GM23248 (cell line): ENCODE data around the gene XKRX.

Source experiments
- EZH2 ChIP-seq: fragments of 200-600 bp; sonication (generic); IDR thresholded peaks from 2 replicates; pipeline ENCODE4 v1.6.1; 2018; ENCODE audit warnings: antibody characterized with exemption, mild to moderate bottlenecking; ENCODE audit not compliant: insufficient read depth, poor library complexity, severe bottlenecking
- EZH2phosphoT487 ChIP-seq: fragments of 200-600 bp; sonication (generic); IDR thresholded peaks from 2 replicates; pipeline ENCODE4 v1.6.1; 2018; ENCODE audit warnings: antibody characterized with exemption, moderate library complexity, mild to moderate bottlenecking, low read depth; ENCODE audit not compliant: insufficient read depth

DNA sequence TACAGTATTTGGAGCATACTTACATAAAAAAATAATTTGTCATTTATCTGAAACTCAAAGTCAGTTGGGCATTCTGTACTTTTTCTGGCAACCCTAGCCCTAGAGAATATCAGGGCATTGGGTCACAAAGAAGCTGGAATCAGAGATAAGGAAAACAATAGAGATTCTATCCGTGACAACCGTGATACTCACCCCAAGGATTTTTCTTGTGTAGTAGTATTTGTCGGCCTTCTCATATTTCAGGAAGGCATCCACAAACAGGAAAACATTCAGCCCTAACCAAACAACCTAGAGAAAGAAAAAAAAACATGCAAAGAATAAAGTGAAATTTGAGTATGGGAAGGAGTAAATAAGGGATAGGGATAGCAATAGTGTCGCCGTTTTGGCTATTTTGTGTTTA lies 58.2 kb downstream of the XKRX start:
- TF ChIP-seq EZH2phosphoT487 (no peak), EZH2 (no peak)
